Adipose tissue (tissue), 3 donors: ENCODE results near the gene IL1RAPL2. TPM values are rescaled to one million over a fixed set of nuclear protein-coding genes. Genes with fewer than 3 reads are reported as not detected.
"Not testable (repeated sequence)": the region's sequence is repeated elsewhere in the genome, so short reads cannot be mapped to it uniquely, and the experiment has no call there.

Source experiments
- H3K27ac ChIP-seq: one replicate; pipeline ENCODE4 v1.5.1; 2013; ENCODE audit warnings: low read depth, low read length
- WGBS, 3 donors: extraction: QIAGEN DNeasy Blood & Tissue Kit; methylation state at CpG; one replicate each; pipeline ENCODE4 v1.1.7; 2013; 5-methylcytosine and 5-hydroxymethylcytosine counted together
- polyA plus RNA-seq, 3 donors: library from polyadenylated mRNA; stranded (reverse); fragments of 200-250 nt; gene quantifications; one replicate each; pipeline ENCODE4 v1.2.3, GENCODE V29; 2013
- donor health status: healthy with polysubstance abuse.
- donor health status: Bipolar disorder and iron deficiency.
- donor health status: healthy.

IL1RAPL2 gene
- not detected for polyA plus RNA-seq

- WGBS, 3 donors: 1 to 21% (median 2%) methylated on average over 39 to 48 of the region's 48 CpGs
- no peak within 1 kb of the TSS for H3K27ac ChIP-seq
Observed at GRCh38 chrX:104565791-104566680, at the start of gene IL1RAPL2. TSS of gene IL1RAPL2 (plus strand) at chrX:104566199.

GRCh38 chrX:104522386-104522785 is 43.6 kb upstream of the IL1RAPL2 start:
- no peak overlapping the region for H3K27ac ChIP-seq
- WGBS, 3 donors: 20 to 36% (median 22%) methylated on average over 2 of the region's 2 CpGs

- H3K27ac ChIP-seq: no peak overlapping the region
- 52 to 64% (median 53%) methylated on average over 2 of the region's 2 CpGs for WGBS, 3 donors
Observed at GRCh38 chrX:104523858-104524257, 42.1 kb upstream of the IL1RAPL2 start.

- H3K27ac ChIP-seq: no peak overlapping the region
- 66 to 90% (median 79%) methylated on average over 2 of the region's 2 CpGs for WGBS, 3 donors
Observed at GRCh38 chrX:104539081-104539480, 26.9 kb upstream of the IL1RAPL2 start.

DNA sequence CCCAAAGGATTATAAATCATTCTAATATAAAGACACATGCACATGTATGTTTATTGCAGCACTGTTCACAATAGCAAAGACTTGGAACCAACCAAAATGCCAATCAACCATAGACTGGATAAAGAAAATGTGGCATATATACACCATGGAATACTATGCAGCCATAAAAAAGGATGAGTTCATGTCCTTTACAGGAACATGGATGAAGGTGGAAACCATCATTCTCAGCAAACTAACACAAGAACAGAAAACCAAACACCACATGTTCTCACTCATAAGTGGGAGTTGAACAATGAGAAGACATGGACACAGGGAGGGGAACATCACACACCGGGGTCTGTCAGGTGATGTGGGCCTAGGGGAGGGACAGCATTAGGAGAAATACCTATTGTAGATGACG is 23.6 kb upstream of the IL1RAPL2 start:
- H3K27ac ChIP-seq: not testable (repeated sequence)
- 42 to 64% (median 46%) methylated on average over 2 of the region's 2 CpGs for WGBS, 3 donors

DNA sequence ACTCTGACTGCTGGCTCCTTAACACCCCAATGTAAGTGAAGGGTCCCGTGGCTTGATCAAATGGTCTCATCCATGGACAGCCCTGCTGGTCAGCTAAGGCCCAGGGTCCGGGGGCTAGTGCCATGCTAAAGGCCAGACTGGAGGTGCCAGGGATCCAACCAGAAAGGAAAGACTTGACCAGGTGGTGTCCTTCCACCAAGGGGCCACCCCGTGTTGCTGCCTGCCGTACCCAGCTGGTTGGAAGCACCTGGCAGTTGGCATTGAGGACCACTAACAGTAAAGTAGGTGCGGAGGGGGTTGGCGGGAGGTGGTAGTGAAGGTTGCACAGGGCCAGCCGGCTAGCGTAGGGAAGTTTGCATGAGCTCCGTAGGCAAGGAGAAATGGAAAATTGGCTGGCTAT is 1.7 kb upstream of the IL1RAPL2 start:
- no peak overlapping the region for H3K27ac ChIP-seq
- WGBS, 3 donors: 50 to 64% (median 51%) methylated on average over 9 of the region's 9 CpGs

DNA sequence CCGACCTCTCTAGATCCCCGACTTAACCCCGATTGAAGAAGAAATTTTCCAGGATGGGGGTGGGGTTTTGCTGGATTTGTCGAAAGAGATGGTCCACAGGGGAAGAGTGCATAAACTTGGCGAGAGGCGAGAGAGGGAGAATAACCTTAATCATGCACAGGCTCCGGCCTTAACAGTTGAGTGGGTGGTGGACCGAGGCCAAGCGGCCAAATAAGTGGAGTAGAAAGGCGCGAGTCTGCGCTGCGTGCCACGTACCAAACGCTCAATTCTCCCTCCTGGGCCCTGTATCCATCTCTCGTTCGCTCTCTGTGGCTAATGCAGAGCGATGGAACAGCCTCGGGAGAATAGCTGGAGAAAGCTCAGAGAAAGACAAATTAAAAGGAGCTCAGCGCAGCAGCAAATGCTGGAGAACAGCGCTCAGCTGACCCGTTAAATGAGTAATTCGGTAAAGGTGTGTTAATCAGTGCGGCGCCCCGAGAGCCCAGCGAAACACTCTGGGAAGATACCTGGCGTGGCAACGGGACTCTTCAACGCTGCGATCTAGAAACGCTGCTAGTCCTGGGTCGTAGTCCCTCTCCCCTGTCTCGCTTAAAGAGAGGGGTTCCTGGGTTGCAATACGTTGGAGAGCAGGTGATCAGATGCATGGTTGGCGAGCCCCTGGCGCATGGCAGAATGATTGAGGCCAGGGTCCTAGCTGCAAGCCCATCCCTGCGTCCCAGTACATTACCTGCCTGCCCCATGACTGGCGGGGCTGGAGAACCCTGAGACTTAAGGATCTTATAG is 887 bp upstream of the IL1RAPL2 start:
- 3 to 36% (median 7%) methylated on average over 33 to 39 of the region's 39 CpGs for WGBS, 3 donors
- H3K27ac ChIP-seq: no peak overlapping the region

GRCh38 chrX:104566681-104567501 is 892 bp downstream of the IL1RAPL2 start:
- no peak overlapping the region for H3K27ac ChIP-seq
- 1 to 34% (median 3%) methylated on average over 42 to 46 of the region's 46 CpGs for WGBS, 3 donors

DNA sequence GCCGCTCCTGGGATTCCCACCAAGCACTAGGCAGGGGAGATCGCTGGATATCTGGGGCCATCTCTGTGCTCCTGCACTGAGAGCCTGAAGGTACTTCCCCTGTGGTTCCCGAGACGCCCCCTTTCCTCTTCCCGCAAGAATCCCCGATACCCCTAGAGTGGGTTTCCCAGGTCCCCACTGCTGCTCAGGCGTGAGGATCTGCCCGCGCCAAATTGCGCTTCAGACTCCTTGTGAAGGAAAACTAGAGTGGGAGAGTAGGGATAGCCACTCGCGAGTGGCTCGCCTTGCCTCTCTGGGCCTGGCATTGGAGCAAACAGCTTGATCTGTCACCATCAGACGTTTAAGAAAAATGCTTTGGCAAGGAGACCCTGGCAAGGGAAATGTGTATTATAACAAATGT is 1.5 kb downstream of the IL1RAPL2 start:
- no peak overlapping the region for H3K27ac ChIP-seq
- WGBS, 3 donors: 3 to 36% (median 7%) methylated on average over 13 to 14 of the region's 14 CpGs

- 5 to 40% (median 6%) methylated on average over 18 to 23 of the region's 23 CpGs for WGBS, 3 donors
- no peak overlapping the region for H3K27ac ChIP-seq
Observed at GRCh38 chrX:104568304-104568915, 2.4 kb downstream of the IL1RAPL2 start.

DNA sequence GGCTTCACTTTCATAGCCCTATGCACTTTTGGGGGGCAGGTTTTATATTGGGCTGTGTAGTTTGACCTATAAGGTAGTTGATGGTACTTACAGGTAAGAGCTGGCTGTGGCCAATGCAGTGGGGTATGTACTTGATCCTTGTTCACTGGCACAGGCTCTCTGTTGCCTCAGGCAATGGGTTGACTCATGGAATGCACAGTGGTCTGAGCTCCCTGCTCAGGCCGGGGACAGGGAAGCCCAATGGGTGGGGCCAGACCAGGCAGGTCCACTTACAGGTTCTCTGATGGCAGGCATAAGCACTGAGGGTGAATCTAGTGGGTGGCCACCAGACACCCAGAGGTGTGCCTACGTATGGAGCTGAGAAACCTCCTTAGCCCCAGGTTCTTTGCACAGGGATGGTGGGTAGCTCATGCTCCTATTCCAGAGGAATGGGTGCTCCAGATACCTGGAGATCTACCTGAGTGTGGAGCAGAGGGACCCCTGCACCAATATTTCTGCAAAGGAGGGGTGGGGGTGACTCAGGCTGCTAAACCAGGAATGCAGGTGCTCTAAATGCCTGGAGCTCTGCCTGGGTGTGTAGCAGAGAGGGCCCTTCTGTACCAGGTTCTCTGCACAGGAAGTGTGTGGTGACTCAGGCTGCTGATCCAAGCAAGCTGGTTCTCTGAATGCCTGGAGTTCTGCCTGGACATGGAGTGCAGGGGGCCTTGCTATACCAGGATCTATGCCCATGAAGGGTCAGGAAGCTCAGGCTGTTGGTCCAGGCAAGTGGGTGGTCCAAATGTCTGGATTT is 52.3 kb downstream of the IL1RAPL2 start:
- H3K27ac ChIP-seq: no peak overlapping the region
- WGBS, 3 donors: 61 to 75% (median 72%) methylated on average over 2 of the region's 2 CpGs

- WGBS, 3 donors: 40 to 81% (median 59%) methylated on average over 1 of the region's 1 CpG
- no peak overlapping the region for H3K27ac ChIP-seq
Observed at GRCh38 chrX:104621781-104622180, 55.8 kb downstream of the IL1RAPL2 start.

DNA sequence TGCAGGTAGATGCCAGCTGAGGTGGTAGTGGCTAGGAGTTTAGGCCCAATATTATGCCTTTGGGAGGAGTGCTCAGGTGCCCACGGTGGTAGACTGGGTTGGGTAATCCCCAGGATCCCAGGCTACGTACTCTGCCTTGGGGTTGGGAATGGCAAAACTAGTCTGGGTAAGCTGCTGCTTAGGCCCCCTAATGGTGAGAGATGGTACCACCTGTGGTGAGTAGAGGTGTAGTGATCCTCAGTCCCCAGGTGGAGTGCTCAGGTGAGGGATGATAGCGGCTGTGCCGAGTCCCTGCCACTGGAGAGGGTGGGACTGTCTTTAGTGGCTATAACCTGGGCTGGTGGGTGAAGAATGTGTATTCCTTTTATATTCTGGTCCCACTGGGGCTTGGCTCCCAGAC is 75.2 kb downstream of the IL1RAPL2 start:
- H3K27ac ChIP-seq: no peak overlapping the region
- WGBS, 3 donors: 89 to 95% (median 94%) methylated on average over 3 to 4 of the region's 4 CpGs

GRCh38 chrX:104647084-104647483 is 81.1 kb downstream of the IL1RAPL2 start:
- H3K27ac ChIP-seq: no peak overlapping the region
- WGBS, 3 donors: 74 to 97% (median 78%) methylated on average over 5 of the region's 5 CpGs

GRCh38 chrX:104659005-104659744 is 93.2 kb downstream of the IL1RAPL2 start:
- H3K27ac ChIP-seq: no peak overlapping the region
- 7 to 28% (median 10%) methylated on average over 3 of the region's 3 CpGs for WGBS, 3 donors

- 24 to 75% (median 67%) methylated on average over 3 of the region's 3 CpGs for WGBS, 3 donors
- H3K27ac ChIP-seq: no peak overlapping the region
Observed at GRCh38 chrX:104660092-104660491, 94.1 kb downstream of the IL1RAPL2 start.

GRCh38 chrX:104662694-104663093 is 96.7 kb downstream of the IL1RAPL2 start:
- H3K27ac ChIP-seq: no peak overlapping the region
